Measurements from ENCODE around the gene CTIF.

CTIF gene

DNA sequence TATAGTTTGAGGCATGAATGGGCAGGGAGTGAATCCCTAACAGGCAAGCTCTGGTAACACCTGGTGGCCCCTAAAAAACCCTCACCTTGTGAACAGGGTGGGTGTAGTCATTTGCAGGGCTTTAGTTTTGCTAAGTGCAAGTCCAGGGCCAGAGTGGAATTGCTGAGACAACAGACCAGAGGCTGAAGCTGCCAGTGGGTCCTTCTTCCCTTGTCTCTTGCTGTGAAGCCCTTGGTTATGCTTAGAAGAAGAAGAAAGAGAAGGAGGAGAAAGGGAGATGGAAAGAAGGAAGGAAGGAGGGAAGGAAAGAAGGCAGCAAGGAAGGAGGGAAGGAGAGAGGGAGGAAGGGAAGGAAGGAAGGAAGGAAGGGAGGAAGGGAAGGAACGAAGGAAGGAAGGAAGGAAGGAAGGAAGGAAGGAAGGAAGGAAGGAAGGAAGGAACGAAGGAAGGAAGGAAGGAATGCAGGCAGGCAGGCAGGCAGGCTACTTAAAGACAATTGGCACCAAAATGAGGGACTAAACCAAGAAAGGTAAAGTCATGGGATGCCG is 366.1 kb downstream of the CTIF start:
- H3K4me3 ChIP-seq (ENCODE audit: low read depth, low read length), result no peak overlapping the region
- TF ChIP-seq, protein P1, sequence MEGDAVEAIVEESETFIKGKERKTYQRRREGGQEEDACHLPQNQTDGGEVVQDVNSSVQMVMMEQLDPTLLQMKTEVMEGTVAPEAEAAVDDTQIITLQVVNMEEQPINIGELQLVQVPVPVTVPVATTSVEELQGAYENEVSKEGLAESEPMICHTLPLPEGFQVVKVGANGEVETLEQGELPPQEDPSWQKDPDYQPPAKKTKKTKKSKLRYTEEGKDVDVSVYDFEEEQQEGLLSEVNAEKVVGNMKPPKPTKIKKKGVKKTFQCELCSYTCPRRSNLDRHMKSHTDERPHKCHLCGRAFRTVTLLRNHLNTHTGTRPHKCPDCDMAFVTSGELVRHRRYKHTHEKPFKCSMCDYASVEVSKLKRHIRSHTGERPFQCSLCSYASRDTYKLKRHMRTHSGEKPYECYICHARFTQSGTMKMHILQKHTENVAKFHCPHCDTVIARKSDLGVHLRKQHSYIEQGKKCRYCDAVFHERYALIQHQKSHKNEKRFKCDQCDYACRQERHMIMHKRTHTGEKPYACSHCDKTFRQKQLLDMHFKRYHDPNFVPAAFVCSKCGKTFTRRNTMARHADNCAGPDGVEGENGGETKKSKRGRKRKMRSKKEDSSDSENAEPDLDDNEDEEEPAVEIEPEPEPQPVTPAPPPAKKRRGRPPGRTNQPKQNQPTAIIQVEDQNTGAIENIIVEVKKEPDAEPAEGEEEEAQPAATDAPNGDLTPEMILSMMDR (IDR thresholded peaks at IDR 0.05; ENCODE audit: insufficient read depth, low read depth, low read length, missing control alignments), result no peak
- DNase-seq (ENCODE audit: low read depth), result no peak

DNA sequence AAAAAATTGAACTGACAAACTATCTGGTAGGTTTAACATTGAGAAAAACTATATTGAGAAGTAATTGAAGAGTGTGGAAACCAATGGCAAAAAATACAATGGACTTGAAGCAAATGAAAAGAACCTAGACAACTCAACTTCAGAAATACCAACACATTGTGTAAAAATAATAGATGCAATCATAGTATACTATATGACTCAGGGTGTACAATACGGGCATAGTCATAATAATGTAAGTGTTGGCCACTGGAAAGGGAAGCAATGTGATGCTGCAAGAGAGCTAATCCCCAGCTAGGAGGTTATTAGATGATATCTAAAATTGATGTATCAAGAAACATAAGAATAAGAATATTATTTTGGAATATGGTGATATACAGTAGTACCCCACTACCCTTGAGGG is 366.7 kb downstream of the CTIF start:
- DNase-seq (ENCODE audit: low read depth), result no peak
- H3K4me3 ChIP-seq (ENCODE audit: low read depth, low read length), result no peak overlapping the region
- TF ChIP-seq, protein P1 (IDR thresholded peaks at IDR 0.05; ENCODE audit: insufficient read depth, low read depth, low read length, missing control alignments), result no peak

DNA sequence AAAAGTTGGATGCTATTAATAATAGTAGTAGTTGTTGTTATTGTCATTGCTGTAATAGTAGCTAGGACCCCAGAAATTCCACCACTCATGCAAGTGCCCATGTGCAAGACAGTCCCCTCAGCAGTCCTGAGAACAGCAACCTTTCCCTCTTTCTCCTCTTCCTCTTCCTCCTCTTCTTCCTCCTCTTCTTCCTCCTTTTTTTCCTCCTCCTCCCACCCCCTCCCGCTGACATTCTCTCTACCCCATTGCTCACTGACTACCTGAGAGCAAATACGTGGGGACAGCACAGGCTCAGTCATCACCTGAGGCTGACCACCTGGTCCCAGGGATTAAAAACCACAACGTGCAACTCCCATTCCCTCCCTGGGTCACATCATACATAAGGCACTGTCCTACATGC is 370.1 kb downstream of the CTIF start:
- H3K4me3 ChIP-seq (ENCODE audit: low read depth, low read length), result no peak overlapping the region
- TF ChIP-seq, protein P1 (IDR thresholded peaks at IDR 0.05; ENCODE audit: insufficient read depth, low read depth, low read length, missing control alignments), result no peak

DNA sequence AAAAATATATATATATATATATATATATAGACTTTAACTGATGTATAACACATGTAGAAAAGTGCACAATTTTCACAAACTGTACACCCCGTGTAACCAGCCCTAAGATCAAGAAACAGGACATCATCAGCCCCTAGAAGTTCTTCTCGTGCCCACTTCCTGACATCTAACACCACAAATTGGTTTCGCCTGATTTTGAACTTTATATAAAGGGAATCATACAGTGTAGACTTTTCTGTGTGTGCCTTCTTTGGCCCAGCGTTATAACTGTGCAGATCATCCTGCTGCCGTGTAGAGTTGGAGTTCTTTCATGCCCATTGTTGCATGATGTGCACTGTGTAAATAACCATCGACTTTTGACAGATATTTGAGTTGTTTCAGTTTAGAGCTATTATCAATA is 370.9 kb downstream of the CTIF start:
- H3K4me3 ChIP-seq (ENCODE audit: low read depth, low read length), result no peak overlapping the region
- no peak for DNase-seq (ENCODE audit: low read depth)
- TF ChIP-seq, protein P1 (IDR thresholded peaks at IDR 0.05; ENCODE audit: insufficient read depth, low read depth, low read length, missing control alignments), result no peak

More for the DNA sequence above, 370.1 kb downstream of the CTIF start:
- no peak for DNase-seq (ENCODE audit: low read depth)

DNA sequence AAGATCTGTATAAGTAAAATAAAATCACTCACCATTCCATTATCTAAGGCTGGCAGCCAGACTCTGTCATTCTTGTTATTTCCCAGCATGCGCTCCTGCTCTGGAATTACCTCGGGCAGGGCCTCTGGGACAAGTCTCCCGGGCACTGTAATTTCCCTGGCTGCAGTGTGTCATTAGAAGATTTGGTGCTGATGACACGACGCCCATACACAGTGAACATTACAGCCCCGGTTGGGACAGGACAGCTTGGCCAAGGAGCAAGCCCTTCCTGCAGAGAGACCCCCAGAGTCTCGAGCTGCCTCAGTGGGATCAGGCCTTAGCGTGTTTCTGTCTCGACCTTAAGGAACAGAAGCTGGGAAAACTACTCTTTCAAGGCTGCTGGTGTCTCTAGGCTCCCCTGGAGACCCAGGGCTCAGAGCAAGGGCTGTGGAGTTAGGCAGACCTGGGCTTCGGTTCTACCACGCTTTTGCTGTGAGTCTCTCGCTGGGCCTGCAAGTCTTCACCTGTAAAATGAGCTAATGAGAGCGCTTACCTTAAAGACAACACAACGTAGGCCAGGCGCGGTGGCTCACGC is 372.2 kb downstream of the CTIF start:
- no peak overlapping the region for H3K4me3 ChIP-seq (ENCODE audit: low read depth, low read length)
- TF ChIP-seq, protein P1 (IDR thresholded peaks at IDR 0.05; ENCODE audit: insufficient read depth, low read depth, low read length, missing control alignments), result no peak
- DNase-seq (ENCODE audit: low read depth), result no peak
